Stimulated activated CD4-positive, alpha-beta T cell treated with anti-CD3 and anti-CD28 coated beads, Interleukin-15, amount 100 ng/mL, for 48 hours (primary cell): ENCODE results near the gene WNK1.
"Not testable (repeated sequence)": the region's sequence is repeated elsewhere in the genome, so short reads cannot be mapped to it uniquely, and the experiment has no call there.

ENCODE experiments used
- DNase-seq, 2 donors: peaks; one replicate each; pipeline ENCODE4 v3.0.0-alpha.2; 2020; ENCODE audit warnings: low read depth in 2 of 2

The WNK1 gene

DNA sequence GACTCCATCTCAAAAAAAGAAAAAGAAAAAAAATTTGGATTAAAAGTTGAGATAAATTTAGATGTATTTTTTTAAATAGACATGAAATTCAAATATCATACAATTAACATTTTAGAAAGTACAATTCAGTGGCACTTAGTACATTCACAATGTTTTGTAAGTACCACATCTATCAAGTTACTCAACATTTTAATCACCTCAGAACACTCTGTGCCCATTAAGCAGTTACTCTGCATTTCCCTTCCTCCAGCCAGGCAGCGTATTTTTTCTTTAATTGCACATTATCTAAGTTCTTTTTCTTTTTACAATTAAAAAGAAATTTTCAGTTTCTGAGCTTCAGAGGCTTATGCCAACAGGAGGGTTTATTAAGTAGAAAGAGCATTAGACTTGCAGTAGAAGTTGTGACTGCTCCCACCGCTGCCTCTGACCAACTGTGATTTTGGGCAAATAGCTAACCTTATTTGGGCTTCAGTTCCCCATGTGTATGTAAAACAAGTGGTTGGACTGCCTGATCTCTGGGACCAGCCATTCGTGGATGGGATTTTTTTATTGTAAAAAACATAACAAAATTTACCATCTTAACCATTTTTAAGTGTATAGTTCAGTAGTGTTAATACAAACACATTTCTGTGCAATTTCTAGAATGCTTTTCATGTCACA, 65.7 kb downstream of the WNK1 start:
- DNase-seq: no peak

GRCh38 chr12:818733-819132, 66.4 kb downstream of the WNK1 start:
- DNase-seq: no peak

DNA sequence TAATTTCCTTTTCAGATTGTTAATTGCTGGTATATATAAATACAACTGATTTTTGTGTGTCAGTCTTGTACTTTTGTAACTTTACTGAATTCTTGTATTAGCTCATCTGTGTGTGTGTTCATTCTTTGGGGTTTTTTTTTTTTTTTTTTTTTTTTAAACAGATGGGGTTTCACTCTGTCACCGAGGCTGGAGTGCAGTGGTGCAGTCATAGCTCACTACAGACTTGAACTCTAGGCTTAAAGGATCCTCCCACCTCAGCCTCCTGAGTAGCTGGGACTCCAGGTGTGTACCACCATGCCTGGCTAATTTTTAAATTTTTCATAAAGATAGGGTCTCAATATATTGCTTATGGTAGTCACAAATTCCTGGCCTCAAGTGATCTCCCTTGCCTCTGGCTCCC, 68.0 kb downstream of the WNK1 start:
- DNase-seq: no peak

DNA sequence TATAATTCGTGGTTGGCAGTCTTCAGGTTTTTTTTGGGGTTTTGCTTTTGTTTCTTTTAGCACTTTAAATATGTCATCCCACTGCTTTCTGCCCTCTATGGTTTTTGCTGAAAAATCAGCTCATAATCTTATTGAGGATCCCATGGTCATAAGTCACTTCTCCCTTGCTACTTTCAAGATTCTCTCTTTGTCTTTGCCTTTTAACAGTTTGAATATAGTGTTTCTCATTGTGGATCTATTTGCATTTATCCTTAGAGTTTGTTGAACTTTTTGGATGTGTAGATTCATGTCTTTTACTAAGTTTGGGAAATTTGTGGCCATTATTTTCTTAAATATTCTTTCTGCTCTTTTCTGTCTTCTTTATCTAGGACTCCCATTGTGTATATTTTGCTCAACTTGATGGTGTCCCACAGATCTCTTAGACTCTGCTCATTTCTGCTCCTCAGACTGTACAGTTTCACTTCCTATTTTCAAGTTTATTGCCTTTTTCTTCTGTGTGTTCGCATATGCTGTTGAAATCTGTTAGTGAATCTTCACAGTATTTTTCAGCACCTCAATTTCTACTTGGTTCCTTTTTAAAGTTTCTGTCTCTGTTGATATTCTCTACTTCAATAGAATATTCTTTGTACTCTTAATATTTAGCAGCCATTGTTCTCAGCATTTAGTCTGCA, 70.8 kb downstream of the WNK1 start:
- no peak for DNase-seq

- DNase-seq: no peak
Measured at GRCh38 chr12:826331-826730, 74.0 kb downstream of the WNK1 start.

DNA sequence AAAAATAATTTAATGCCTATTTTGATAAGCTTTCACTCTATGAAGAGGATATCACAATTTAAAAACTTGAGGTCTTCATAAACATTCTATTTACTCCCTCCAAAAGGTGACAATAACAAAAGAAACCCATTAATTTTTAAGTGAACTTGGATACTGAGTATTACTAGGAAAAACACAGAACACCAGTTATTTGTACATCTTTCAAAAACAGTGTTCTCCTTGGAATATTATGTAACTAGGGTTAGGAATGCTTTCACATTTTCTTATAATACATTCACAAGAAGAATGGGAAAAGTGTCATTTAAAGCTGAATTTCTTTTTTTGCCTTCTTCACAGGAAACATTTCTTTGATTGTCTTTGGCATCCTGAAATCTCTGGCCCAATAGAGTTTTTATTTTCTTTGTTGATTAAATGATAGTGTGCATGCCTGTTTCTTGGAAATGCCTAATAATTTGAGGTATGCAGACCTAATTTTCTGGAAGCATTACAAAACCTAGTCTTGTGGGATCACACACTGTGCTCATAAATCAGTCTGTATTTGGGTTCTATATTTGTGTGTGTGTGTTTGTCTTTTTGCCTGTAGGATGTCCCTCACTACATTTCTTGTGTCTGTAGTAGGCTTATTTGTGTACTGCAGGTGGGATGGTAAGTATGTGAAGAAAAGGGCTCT, 76.5 kb downstream of the WNK1 start:
- DNase-seq: no peak

GRCh38 chr12:830111-830867, 77.9 kb downstream of the WNK1 start:
- no peak for DNase-seq

DNA sequence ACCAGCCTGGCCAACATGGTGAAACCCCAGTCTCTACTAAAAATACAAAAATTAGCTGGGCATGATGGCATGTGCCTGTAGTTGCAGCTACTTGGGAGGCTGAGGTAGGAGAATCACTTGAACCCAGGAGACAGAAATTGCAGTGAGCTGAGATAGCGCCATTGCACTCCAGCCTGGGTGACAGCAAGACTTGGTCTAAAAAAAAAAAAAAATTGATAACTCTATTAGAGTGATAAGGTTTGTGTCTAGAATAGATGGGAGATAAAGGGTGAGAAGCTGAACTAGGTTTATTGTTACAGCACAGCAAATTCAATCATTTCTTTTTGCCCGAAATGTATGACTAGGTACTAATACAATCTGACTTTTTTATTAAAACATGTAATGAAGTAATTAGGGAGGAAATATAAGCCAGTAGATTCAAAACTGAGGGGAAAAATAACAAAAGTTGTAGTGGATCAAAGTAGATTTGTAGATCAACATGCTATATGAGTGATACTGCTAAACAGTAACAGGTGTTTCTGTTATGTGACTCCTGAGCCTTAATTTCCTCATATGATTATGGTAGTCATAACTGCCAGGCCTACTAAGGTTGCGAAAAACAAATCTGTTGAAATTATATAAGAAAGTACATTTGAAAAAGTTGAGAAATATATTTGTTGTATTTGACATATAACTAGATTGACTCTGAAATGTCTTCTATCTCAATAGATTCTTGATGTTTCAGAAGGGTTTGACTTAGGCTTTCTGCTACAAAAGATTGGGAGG, 83.6 kb downstream of the WNK1 start:
- DNase-seq: no peak

DNA sequence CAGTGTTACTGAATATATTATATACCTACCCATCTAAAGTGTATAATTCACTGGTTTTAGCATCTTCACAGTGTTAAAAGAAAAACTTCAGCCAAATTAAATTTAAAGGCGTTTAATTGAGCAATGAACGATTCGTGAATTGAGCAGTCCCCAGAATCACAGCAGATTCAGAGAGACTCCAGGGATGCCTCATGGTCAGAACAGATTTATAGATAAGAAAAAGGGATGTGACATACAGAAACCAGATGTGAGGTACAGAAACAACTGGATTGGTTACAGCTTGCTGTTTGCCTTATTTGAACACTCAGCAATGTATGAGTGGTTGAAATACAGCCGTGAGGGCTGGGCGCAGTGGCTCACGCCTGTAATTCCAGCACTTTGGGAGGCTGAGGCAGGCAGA, 84.6 kb downstream of the WNK1 start:
- no peak for DNase-seq

DNA sequence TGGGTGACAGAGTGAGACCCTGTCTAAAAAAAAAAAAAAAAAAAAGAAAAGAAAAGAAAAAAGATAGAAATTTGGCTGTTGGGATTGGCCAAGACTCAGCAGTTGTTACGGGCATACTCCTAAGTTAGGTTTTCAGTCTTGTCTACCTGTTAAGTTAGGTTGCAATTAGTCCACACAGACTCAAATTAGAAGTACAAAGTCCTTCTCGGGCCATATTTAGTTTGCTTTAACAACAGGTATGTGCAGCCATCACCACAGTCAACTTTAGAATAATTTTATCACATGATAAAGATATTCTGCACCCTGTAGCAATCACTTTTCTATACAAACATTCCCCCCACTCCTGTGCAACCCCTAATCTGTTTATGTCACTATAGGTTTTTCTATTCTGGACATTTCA, 85.2 kb downstream of the WNK1 start:
- no peak for DNase-seq

GRCh38 chr12:843609-844008, 91.2 kb downstream of the WNK1 start:
- DNase-seq: no peak

DNA sequence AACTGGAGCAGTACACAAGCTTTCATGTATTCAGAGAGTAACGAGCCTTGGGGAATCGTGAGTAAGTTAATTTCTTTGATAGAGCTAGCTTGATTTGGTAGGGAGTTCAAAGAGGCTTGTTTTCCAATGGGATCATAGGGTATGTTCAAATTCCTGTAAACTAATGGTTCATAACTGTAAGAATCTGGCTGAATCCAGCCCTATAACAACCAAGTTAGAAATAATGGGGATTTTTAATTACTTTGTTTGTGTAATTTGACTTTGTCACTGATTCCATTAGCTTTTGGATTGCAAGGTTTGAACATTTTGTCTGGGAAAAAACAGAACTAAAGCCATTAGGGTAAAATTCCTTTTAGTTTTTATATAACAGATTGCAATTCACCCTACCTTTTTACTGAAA, 94.0 kb downstream of the WNK1 start:
- DNase-seq: no peak

DNA sequence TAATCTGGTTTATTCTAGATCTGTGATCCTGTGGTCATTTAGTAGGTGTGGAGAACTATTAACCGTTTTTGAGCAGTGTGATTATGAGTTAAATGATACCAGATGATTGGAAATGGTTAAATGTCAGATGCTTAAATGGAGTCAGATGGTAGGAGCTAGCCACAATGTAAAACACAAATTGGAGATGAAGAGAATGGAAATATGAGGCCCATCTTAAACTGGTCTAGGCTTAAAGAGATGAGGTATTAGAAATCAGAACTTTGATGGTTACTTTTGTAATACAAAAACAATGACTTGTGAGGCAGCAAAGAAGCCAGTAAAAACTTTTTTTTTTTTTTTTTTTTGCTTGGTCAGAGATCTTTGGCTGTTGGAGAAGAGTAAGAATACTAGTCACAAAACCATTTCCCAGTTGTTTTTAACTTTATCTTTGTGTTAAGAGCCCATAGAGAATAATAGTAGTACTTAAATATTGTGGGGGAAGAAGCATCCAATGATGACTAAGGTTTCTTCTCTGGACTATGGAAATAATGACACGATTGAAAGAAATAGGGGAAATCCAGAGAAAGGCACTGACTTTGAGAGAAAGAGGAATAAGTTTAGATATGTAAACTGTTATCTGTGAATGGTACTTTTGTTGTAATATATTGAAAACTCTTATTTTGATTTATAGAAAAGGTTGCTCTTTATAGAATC, 95.9 kb downstream of the WNK1 start:
- DNase-seq: no peak

- DNase-seq: no peak
Measured at GRCh38 chr12:848882-849527, 96.6 kb downstream of the WNK1 start.

DNA sequence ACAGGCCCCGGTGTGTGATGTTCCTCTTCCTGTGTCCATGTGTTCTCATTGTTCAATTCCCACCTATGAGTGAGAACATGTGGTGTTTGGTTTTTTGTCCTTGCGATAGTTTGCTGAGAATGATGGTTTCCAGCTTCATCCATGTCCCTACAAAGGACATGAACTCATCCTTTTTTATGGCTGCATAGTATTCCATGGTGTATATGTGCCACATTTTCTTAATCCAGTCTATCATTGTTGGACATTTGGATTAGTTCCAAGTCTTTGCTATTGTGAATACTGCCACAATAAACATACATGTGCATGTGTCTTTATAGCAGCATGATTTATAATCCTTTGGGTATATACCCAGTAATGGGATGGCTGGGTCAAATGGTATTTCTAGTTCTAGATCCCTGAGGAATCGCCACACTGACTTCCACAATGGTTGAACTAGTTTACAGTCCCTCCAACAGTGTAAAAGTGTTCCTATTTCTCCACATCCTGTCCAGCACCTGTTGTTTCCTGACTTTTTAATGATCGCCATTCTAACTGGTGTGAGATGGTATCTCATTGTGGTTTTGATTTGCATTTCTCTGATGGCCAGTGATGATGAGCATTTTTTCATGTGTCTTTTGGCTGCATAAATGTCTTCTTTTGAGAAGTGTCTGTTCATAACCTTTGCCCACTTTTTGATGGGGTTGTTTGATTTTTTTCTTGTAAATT, 97.5 kb downstream of the WNK1 start:
- DNase-seq: not testable (repeated sequence)

DNA sequence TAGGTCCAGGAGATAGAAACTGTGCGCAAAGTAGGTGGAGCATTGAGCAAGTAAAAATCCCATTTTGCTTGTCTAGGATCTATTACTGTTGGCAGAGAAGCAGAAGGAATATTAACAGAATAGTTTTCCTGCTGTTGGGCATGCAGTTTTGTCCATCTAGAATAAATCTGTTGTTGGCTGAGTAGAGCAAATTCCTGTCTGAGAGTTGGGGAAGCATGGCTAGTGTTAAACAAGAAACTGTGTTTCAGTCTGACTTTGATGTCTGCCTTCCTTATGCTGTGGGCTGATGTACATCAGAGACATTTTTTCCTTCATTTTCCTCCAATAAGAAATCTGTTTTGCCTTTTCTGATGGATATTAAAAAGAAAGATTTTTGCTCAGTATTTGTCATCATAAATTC, 99.0 kb downstream of the WNK1 start:
- no peak for DNase-seq

GRCh38 chr12:851913-852312, 99.5 kb downstream of the WNK1 start:
- DNase-seq: no peak

GRCh38 chr12:852864-853263, 100.5 kb downstream of the WNK1 start:
- DNase-seq: no peak

DNA sequence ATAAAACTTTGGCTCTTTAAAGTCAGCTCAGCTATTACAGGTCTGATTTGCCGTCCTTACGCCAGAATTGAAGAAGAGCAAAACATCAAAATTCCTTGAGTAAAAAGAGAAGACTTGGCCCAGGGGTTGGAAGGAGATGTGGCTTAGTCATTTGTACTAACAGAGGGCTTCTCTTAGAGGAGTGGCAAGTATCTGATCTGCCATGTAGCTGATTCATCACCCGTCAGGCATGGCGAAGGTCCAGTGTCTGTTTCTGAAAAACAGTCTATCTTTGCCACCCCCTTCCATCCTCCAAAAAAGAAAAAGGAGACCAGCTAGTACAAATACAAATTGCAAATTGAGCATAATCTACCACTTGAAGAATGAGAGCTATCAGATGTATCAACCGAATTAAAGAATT, 105.2 kb downstream of the WNK1 start:
- no peak for DNase-seq

DNA sequence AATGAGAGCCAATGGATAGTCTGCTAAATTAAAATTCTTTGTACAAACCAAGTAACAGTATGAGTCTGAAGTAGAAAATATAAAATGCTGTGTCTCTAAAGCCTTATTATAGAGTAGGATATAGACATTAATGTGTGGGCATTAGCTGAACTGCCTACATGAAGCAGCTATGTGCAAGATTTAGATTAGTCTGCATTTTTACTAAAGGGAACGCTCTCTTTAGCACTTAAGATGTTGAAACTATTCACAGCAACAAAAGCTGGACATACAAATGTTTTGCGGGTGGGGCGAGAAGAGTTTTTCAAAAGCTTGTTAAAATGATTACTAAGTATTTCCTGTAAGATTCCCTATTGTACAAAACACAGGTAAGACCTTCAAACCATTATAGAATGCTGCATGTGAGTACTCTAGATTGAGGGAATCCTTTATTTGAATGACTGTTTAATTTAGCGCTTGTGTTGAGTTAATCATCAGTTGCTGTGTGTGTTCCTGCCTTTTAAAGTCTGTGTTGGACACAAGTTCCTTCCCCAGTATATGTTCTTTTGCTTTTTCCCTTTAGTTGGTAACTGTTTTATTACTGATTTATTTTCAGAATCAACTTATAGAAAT, 110.0 kb downstream of the WNK1 start:
- DNase-seq: no peak
